Caco-2 (cell line): Measurements from ENCODE around the gene UFSP1. TPM values are rescaled to one million over a fixed set of nuclear protein-coding genes. Genes with fewer than 3 reads are reported as not detected.
A peak's percentile ranks its signal among the peaks of the same experiment; 100 is the strongest.

Experiments
- BruUV-seq: library from RNA; stranded (reverse); fragments of 400-500 nt; replicated peaks from 2 replicates; lab custom pipeline; 2021; lab: Mats Ljungman, UMichigan
- CTCF ChIA-PET: fragments of 300-600 bp; sonication (Branson Sonifier 250); formaldehyde crosslinking; loops from one replicate; lab custom pipeline; 2022; ENCODE audit warnings: antibody characterized with exemption; lab: Charles Lee
- POLR2A ChIA-PET: fragments of 300-600 bp; sonication (Branson Sonifier 250); formaldehyde crosslinking; loops from one replicate; lab custom pipeline; 2022; ENCODE audit warnings: antibody characterized with exemption; lab: Charles Lee
- DNase-seq, 2 experiments: peaks; one replicate each; pipeline versions ENCODE4 v3.0.0 to v3.0.0-alpha.2; 2020 to 2022
- H3K27me3 ChIP-seq: replicated peaks from 2 replicates; pipeline ENCODE4 v1.6.0; 2011; ENCODE audit warnings: low read length; ENCODE audit not compliant: control insufficient read depth, insufficient read depth
- H3K36me3 ChIP-seq: 2 replicates; pipeline ENCODE4 v1.5.1; 2011; ENCODE audit warnings: low read length; ENCODE audit not compliant: control insufficient read depth, insufficient read depth
- H3K4me1 ChIP-seq: fragments of 250-450 bp; sonication (Bioruptor Pico); 2 replicates; pipeline ENCODE4 v1.5.1; 2020; ENCODE audit warnings: mild to moderate bottlenecking
- H3K4me3 ChIP-seq: 2 replicates; pipeline ENCODE4 v1.5.1; 2011; ENCODE audit warnings: low read depth, mild to moderate bottlenecking, control low read depth, low read length
- H3K9me3 ChIP-seq: fragments of 250-450 bp; sonication (Bioruptor Pico); 2 replicates; pipeline ENCODE4 v1.5.1; 2020; ENCODE audit warnings: mild to moderate bottlenecking, moderate library complexity
- H3K27ac Mint-ChIP-seq: one replicate; pipeline ENCODE4 v1.8.0; 2022; ENCODE audit warnings: mixed read lengths; ENCODE audit not compliant: unreplicated experiment
- H3K27me3 Mint-ChIP-seq: one replicate; pipeline ENCODE4 v1.8.0; 2022; ENCODE audit warnings: mixed read lengths; ENCODE audit not compliant: insufficient read depth, unreplicated experiment
- H3K36me3 Mint-ChIP-seq: one replicate; pipeline ENCODE4 v1.8.0; 2022; ENCODE audit warnings: mild to moderate bottlenecking, mixed read lengths; ENCODE audit not compliant: insufficient read depth, unreplicated experiment
- H3K4me1 Mint-ChIP-seq: one replicate; pipeline ENCODE4 v1.8.0; 2022; ENCODE audit warnings: low read depth, mixed read lengths; ENCODE audit not compliant: unreplicated experiment
- H3K4me3 Mint-ChIP-seq: one replicate; pipeline ENCODE4 v1.8.0; 2022; ENCODE audit warnings: mild to moderate bottlenecking, moderate library complexity, mixed read lengths; ENCODE audit not compliant: unreplicated experiment
- H3K9me3 Mint-ChIP-seq: one replicate; pipeline ENCODE4 v1.8.0; 2022; ENCODE audit warnings: mixed read lengths; ENCODE audit not compliant: unreplicated experiment
- CTCF ChIP-seq, 2 experiments: fragments of 200-600 bp in 1 of 2; IDR thresholded peaks; 1 replicate in 1 of 2; 2 replicates in 1 of 2; pipeline versions ENCODE4 v1.5.1 to v1.8.0; 2011 to 2022; ENCODE audit warnings: antibody characterized with exemption in 1 of 2, control low read depth in 1 of 2, inconsistent platforms in 1 of 2, low read depth in 1 of 2, low read length in 1 of 2, mild to moderate bottlenecking in 1 of 2, moderate library complexity in 1 of 2; ENCODE audit not compliant: insufficient read depth in 1 of 2, severe bottlenecking in 1 of 2, unreplicated experiment in 1 of 2
- intact Hi-C: fragments of 100-400 bp; cut with micrococcal nuclease; formaldehyde crosslinking; loops from one replicate; pipeline ENCODE4 v1.10.0; 2022; ENCODE audit not compliant: unreplicated experiment
- total RNA-seq: library from RNA; stranded (reverse); gene quantifications from 2 replicates; pipeline ENCODE4 v1.2.3, GENCODE V29; 2022

Gene UFSP1
- total RNA-seq, 1 experiment from 2014 or later = 4.6 TPM

DNA sequence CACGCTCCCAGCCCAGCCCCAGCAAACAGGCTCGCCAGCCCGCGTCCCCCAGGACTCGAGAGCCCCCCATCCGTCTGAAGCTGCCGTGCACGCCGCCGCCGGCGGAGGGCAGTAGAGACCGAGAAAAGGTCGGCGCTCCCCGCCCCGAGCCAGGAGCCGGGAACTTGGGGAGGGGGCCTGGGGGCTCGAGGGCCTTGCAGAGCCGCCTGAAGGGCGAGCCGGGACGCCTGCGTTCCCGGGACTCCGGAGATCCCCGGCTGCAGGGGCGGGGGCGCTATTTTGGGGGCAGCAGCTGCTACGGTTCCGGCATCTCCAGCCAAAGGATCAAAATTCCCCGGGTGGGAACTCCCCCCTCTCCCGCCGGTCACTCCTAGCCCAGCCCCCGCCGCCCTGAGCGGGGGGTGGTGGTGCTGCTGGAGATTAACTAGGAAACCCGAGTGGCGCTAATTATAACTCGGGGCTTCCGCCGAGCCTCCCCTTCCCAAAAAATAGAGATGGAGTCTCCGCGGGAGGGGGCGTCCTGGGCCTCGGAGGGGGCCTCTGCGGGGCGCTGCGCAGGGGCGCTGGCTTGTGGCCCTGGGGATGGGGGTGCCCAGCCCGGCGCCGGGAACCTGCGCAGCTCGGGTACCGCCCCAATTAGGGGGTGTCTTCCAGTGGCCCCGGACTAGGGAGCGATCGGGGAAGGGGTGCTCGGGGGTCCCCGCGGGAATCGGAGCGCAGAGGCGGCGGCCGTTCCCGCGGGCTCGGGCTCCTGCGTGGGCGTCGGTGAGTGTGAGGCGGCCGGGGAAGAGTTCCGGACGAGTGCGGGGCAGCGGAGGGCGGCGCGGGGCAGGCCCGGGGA is 5.6 kb upstream of the UFSP1 start:
- intact Hi-C loops = loop anchor here (1.0 to 5.0 kb wide), 2 partner anchors 71 to 182 kb away; no protein-coding TSS in a partner anchor
- ChIA-PET POLR2A (interaction anchor here (0.7 to 1.4 kb wide), 2 partner anchors 71 to 120 kb away, joined by 3 to 4 read pairs; no protein-coding TSS in a partner anchor), CTCF (interaction anchor here (0.5 to 1.6 kb wide), 4 partner anchors 68 to 182 kb away, joined by 5 to 10 read pairs (median 8); partner anchors contain the start of gene EPHB4)
- Histone ChIP-seq H3K9me3 (no peaks in the 10 kb centered on the region), H3K4me1 (peaks cover 28% of the 10 kb centered on the region), H3K4me3 (peak overlapping the region; percentile 50), H3K27me3 (no peaks in the 10 kb centered on the region), H3K36me3 (no peaks in the 10 kb centered on the region)
- peaks cover 14% of the 10 kb centered on the region for H3K36me3 Mint-ChIP-seq
- no peaks in the 10 kb centered on the region for H3K9me3 Mint-ChIP-seq
- TF ChIP-seq CTCF (IDR thresholded peaks at IDR 0.05; ENCODE audit: insufficient read depth in 1 of 2, low read depth in 1 of 2, low read length in 1 of 2, severe bottlenecking in 1 of 2, unreplicated experiment in 1 of 2) = peak; percentile 95 to 96
- no peaks in the 10 kb centered on the region for H3K27me3 Mint-ChIP-seq
- BruUV-seq = TSS peak; percentile 61
- peak; percentile 64 to 86 for DNase-seq
- peaks cover 42% of the 10 kb centered on the region for H3K4me1 Mint-ChIP-seq
- no peak overlapping the region for H3K27ac Mint-ChIP-seq
- peak overlapping the region; percentile 100 for H3K4me3 Mint-ChIP-seq

- Histone ChIP-seq H3K4me1 (peaks cover 28% of the 10 kb centered on the region), H3K4me3 (peak overlapping the region; percentile 50; the same call in 1 of the 2 replicates), H3K9me3 (no peaks in the 10 kb centered on the region), H3K27me3 (no peaks in the 10 kb centered on the region), H3K36me3 (no peaks in the 10 kb centered on the region)
- BruUV-seq = no TSS peak
- ChIA-PET POLR2A (no interaction called here), CTCF (interaction anchor here (0.7 to 1.6 kb wide), 2 partner anchors 19 to 72 kb away, joined by 3 to 10 read pairs; partner anchors contain the start of gene SRRT)
- Mint-ChIP-seq H3K9me3 (no peaks in the 10 kb centered on the region), H3K27ac (no peak overlapping the region), H3K27me3 (no peaks in the 10 kb centered on the region), H3K36me3 (peaks cover 24% of the 10 kb centered on the region), H3K4me1 (peaks cover 42% of the 10 kb centered on the region), H3K4me3 (peak overlapping the region; percentile 100)
- intact Hi-C loops = no loop called here
- TF ChIP-seq CTCF (IDR thresholded peaks at IDR 0.05; ENCODE audit: insufficient read depth in 1 of 2, low read depth in 1 of 2, low read length in 1 of 2, severe bottlenecking in 1 of 2, unreplicated experiment in 1 of 2) = no peak
- DNase-seq = no peak
Measured at GRCh38 chr7:100893910-100894721, 4.6 kb upstream of the UFSP1 start.

GRCh38 chr7:100893318-100893895 is 3.9 kb upstream of the UFSP1 start:
- intact Hi-C loops = no loop called here
- peaks cover 32% of the 10 kb centered on the region for H3K4me1 ChIP-seq
- POLR2A ChIA-PET = no interaction called here
- no peak overlapping the region for H3K4me3 ChIP-seq
- DNase-seq = no peak
- H3K4me3 Mint-ChIP-seq = peak overlapping the region; percentile 100
- no peaks in the 10 kb centered on the region for H3K27me3 ChIP-seq
- CTCF ChIA-PET = no interaction called here
- no TSS peak for BruUV-seq
- no peak overlapping the region for H3K27ac Mint-ChIP-seq
- H3K4me1 Mint-ChIP-seq = peaks cover 44% of the 10 kb centered on the region
- no peaks in the 10 kb centered on the region for H3K36me3 ChIP-seq
- H3K27me3 Mint-ChIP-seq = no peaks in the 10 kb centered on the region
- H3K9me3 ChIP-seq = no peaks in the 10 kb centered on the region
- peaks cover 31% of the 10 kb centered on the region for H3K36me3 Mint-ChIP-seq
- H3K9me3 Mint-ChIP-seq = no peaks in the 10 kb centered on the region
- TF ChIP-seq CTCF (IDR thresholded peaks at IDR 0.05; ENCODE audit: insufficient read depth in 1 of 2, low read depth in 1 of 2, low read length in 1 of 2, severe bottlenecking in 1 of 2, unreplicated experiment in 1 of 2) = no peak
